ENCODE data around the gene EIF3F. TPM values are rescaled to one million over a fixed set of nuclear protein-coding genes. Genes with fewer than 3 reads are reported as not detected.

EIF3F gene
- total and polyA plus RNA-seq, 2 of the 13 experiments (the other 11 are each of a cell fraction or from before 2014, with no cell fraction given), result 109 to 191 TPM

DNA sequence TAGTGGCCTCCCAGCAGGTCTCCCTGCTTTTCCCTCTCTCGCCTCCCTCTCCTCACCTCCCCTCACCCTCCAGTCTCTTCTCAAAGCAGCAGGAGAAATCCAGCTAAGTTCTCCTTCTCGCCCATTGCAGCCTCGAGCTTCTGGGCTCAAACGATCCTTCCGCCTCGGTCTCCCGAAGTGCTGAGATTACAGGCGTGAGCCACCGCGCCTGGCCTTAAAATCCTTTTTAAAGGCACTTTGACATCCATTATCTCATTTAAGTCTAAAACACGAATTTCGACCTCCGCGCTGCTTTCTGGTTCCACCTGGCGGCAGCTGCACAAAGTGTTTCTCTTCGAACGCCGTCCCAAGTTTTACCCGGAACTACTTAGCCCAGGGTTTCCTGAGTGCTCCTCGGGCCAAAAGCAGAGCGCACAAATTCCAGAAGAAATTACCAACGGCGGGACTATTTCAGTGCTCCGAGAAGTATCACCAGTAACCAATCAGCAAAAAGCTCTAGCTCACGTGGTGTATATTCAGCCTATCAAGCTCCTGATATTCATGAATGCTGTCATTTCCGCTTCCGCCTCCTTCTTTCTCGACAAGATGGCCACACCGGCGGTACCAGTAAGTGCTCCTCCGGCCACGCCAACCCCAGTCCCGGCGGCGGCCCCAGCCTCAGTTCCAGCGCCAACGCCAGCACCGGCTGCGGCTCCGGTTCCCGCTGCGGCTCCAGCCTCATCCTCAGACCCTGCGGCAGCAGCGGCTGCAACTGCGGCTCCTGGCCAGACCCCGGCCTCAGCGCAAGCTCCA, at the start of gene EIF3F (continued):
- TF ChIP-seq CREB1 (IDR thresholded peaks at IDR 0.05), result peak; percentile 81
- TF ChIP-seq CREB1 (CRISPR knock-in tag; IDR thresholded peaks at IDR 0.05), result peak; percentile 95
- TF ChIP-seq CHD4 (IDR thresholded peaks at IDR 0.05; ENCODE audit: borderline replicate concordance, low read length), result no peak
- TF ChIP-seq, protein P1, sequence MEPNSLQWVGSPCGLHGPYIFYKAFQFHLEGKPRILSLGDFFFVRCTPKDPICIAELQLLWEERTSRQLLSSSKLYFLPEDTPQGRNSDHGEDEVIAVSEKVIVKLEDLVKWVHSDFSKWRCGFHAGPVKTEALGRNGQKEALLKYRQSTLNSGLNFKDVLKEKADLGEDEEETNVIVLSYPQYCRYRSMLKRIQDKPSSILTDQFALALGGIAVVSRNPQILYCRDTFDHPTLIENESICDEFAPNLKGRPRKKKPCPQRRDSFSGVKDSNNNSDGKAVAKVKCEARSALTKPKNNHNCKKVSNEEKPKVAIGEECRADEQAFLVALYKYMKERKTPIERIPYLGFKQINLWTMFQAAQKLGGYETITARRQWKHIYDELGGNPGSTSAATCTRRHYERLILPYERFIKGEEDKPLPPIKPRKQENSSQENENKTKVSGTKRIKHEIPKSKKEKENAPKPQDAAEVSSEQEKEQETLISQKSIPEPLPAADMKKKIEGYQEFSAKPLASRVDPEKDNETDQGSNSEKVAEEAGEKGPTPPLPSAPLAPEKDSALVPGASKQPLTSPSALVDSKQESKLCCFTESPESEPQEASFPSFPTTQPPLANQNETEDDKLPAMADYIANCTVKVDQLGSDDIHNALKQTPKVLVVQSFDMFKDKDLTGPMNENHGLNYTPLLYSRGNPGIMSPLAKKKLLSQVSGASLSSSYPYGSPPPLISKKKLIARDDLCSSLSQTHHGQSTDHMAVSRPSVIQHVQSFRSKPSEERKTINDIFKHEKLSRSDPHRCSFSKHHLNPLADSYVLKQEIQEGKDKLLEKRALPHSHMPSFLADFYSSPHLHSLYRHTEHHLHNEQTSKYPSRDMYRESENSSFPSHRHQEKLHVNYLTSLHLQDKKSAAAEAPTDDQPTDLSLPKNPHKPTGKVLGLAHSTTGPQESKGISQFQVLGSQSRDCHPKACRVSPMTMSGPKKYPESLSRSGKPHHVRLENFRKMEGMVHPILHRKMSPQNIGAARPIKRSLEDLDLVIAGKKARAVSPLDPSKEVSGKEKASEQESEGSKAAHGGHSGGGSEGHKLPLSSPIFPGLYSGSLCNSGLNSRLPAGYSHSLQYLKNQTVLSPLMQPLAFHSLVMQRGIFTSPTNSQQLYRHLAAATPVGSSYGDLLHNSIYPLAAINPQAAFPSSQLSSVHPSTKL (CRISPR knock-in tag; IDR thresholded peaks at IDR 0.05), result peak; percentile 68; the same call in 1 of the 2 replicates
- TF ChIP-seq, protein P2, sequence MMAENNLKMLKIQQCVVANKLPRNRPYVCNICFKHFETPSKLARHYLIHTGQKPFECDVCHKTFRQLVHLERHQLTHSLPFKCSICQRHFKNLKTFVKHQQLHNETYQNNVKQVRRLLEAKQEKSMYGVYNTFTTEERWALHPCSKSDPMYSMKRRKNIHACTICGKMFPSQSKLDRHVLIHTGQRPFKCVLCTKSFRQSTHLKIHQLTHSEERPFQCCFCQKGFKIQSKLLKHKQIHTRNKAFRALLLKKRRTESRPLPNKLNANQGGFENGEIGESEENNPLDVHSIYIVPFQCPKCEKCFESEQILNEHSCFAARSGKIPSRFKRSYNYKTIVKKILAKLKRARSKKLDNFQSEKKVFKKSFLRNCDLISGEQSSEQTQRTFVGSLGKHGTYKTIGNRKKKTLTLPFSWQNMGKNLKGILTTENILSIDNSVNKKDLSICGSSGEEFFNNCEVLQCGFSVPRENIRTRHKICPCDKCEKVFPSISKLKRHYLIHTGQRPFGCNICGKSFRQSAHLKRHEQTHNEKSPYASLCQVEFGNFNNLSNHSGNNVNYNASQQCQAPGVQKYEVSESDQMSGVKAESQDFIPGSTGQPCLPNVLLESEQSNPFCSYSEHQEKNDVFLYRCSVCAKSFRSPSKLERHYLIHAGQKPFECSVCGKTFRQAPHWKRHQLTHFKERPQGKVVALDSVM (CRISPR knock-in tag; IDR thresholded peaks at IDR 0.05), result peak; percentile 66
- TF ChIP-seq AGO2 (optimal IDR thresholded peaks at IDR 0.05; ENCODE audit: low read depth, low read length), result peak; percentile 61
- no peak for TF ChIP-seq ZFP41 (CRISPR knock-in tag; IDR thresholded peaks at IDR 0.05; ENCODE audit: borderline replicate concordance)
- TF ChIP-seq FOXA3 (CRISPR knock-in tag; IDR thresholded peaks at IDR 0.05), result peak; percentile 63; the same call in 1 of the 2 replicates
- TF ChIP-seq SOX13 (IDR thresholded peaks at IDR 0.05), result peak; percentile 47; the same call in 1 of the 2 replicates
- TF ChIP-seq SOX13 (CRISPR knock-in tag; conservative IDR thresholded peaks at IDR 0.05 in 1 of 2, IDR thresholded peaks at IDR 0.05 in 1 of 2), result peak in 1 of 2 experiments; percentile 34; a peak in 2 of 4 replicates
- peak; percentile 99 for TF ChIP-seq GATAD1 (CRISPR knock-in tag; IDR thresholded peaks at IDR 0.05)
- TF ChIP-seq ZNF839 (CRISPR knock-in tag; IDR thresholded peaks at IDR 0.05; ENCODE audit: borderline replicate concordance), result no peak
- TF ChIP-seq RXRB (CRISPR knock-in tag; IDR thresholded peaks at IDR 0.05; ENCODE audit: borderline replicate concordance), result peak; percentile 58; the same call in 1 of the 2 replicates
- peak; percentile 87 for TF ChIP-seq HNF1B (CRISPR knock-in tag; IDR thresholded peaks at IDR 0.05)
- no peak for TF ChIP-seq SNRNP70 (IDR thresholded peaks at IDR 0.05; ENCODE audit: low read depth, low read length)
- peak; percentile 57 to 71; a peak in 3 of 4 replicates for TF ChIP-seq POLR2A (IDR thresholded peaks at IDR 0.05; ENCODE audit: insufficient read depth in 1 of 2, low read depth in 2 of 2, low read length in 2 of 2)
- 0 out of 2 replicates have a peak, but pooled peaks have one; percentile 48 for TF ChIP-seq ZSCAN20 (CRISPR knock-in tag; IDR thresholded peaks at IDR 0.05; ENCODE audit: borderline replicate concordance)
- TF ChIP-seq, protein P3, sequence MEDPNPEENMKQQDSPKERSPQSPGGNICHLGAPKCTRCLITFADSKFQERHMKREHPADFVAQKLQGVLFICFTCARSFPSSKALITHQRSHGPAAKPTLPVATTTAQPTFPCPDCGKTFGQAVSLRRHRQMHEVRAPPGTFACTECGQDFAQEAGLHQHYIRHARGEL (CRISPR knock-in tag; IDR thresholded peaks at IDR 0.05), result peak; percentile 38; the same call in 1 of the 2 replicates
- TF ChIP-seq ZNF547 (CRISPR knock-in tag; IDR thresholded peaks at IDR 0.05), result 0 out of 2 replicates have a peak, but pooled peaks have one; percentile 52
- TF ChIP-seq NR2F6 (IDR thresholded peaks at IDR 0.05), result no peak
- no peak; the same call in 1 of the 2 replicates for TF ChIP-seq NR2F6 (CRISPR knock-in tag; IDR thresholded peaks at IDR 0.05)
- peak; percentile 61; the same call in 1 of the 2 replicates for TF ChIP-seq NCOA2 (CRISPR knock-in tag; IDR thresholded peaks at IDR 0.05)
- TF ChIP-seq ZNF335 (CRISPR knock-in tag; IDR thresholded peaks at IDR 0.05), result 0 out of 2 replicates have a peak, but pooled peaks have one; percentile 35

Measured in HepG2 (cell line).